CD14-positive monocyte (primary cell): ENCODE measurements around the gene EOGT. TPM values are rescaled to one million over a fixed set of nuclear protein-coding genes. Genes with fewer than 3 reads are reported as not detected.

Experiments
- DNase-seq, 3 donors: peaks; one replicate each; pipeline ENCODE4 v3.0.0-alpha.2; 2011 to 2022
- H2AFZ ChIP-seq: 2 replicates; pipeline ENCODE4 v1.6.0; 2012; ENCODE audit warnings: mild to moderate bottlenecking, low read depth, low read length, inconsistent platforms; ENCODE audit not compliant: insufficient read depth, poor library complexity, severe bottlenecking
- H3K27ac ChIP-seq, 2 donors: 1 replicate in 1 of 2; 2 replicates in 1 of 2; pipeline ENCODE4 v1.5.1; 2012 to 2013; ENCODE audit warnings: low read length in 2 of 2, control low read depth in 1 of 2, inconsistent platforms in 1 of 2, low read depth in 1 of 2, mild to moderate bottlenecking in 1 of 2
- H3K27me3 ChIP-seq, 2 donors: one replicate each; pipeline versions ENCODE4 v1.6.0 to v1.6.1; 2011 to 2013; ENCODE audit warnings: low read length in 2 of 2; ENCODE audit not compliant: control insufficient read depth in 2 of 2, insufficient read depth in 2 of 2
- H3K36me3 ChIP-seq, 2 donors: replicated peaks in 1 of 2; 1 replicate in 1 of 2; 2 replicates in 1 of 2; pipeline versions ENCODE4 v1.5.1 to v1.6.1; 2012 to 2013; ENCODE audit warnings: low read length in 2 of 2, control low read depth in 1 of 2, inconsistent platforms in 1 of 2, mild to moderate bottlenecking in 1 of 2; ENCODE audit not compliant: insufficient read depth in 2 of 2, control insufficient read depth in 1 of 2
- H3K4me1 ChIP-seq, 2 donors: 1 replicate in 1 of 2; 2 replicates in 1 of 2; pipeline versions ENCODE4 v1.5.1 to v1.6.1; 2012 to 2013; ENCODE audit warnings: low read length in 2 of 2, control low read depth in 1 of 2, inconsistent platforms in 1 of 2, mild to moderate bottlenecking in 1 of 2, moderate library complexity in 1 of 2; ENCODE audit not compliant: insufficient read depth in 2 of 2, control insufficient read depth in 1 of 2
- H3K4me2 ChIP-seq: replicated peaks from 2 replicates; pipeline ENCODE3; 2012; ENCODE audit warnings: low read length, moderate library complexity, mild to moderate bottlenecking; ENCODE audit not compliant: poor library complexity, severe bottlenecking; ENCODE audit errors: extremely low read depth
- H3K4me3 ChIP-seq, 3 experiments: fragments of 200-600 bp in 1 of 3; sonication (generic) in 1 of 3; replicated peaks in 1 of 3; 1 replicate in 2 of 3; 2 replicates in 1 of 3; pipeline ENCODE4 v1.5.1; 2011 to 2013; ENCODE audit warnings: low read length in 3 of 3, mild to moderate bottlenecking in 3 of 3, control low read depth in 2 of 3, low read depth in 2 of 3, inconsistent platforms in 1 of 3, moderate library complexity in 1 of 3
- H3K79me2 ChIP-seq: 2 replicates; pipeline ENCODE4 v1.6.0; 2012; ENCODE audit warnings: mild to moderate bottlenecking, control low read depth, inconsistent platforms, low read length, moderate library complexity; ENCODE audit not compliant: insufficient read depth
- H3K9ac ChIP-seq: 2 replicates; pipeline ENCODE4 v1.6.0; 2017; ENCODE audit warnings: low read length, mild to moderate bottlenecking; ENCODE audit not compliant: insufficient read depth, poor library complexity, severe bottlenecking
- H3K9me3 ChIP-seq, 2 donors: replicated peaks in 1 of 2; 1 replicate in 1 of 2; 2 replicates in 1 of 2; pipeline versions ENCODE4 v1.5.1 to v1.6.1; 2012 to 2013; ENCODE audit warnings: low read length in 2 of 2, control low read depth in 1 of 2; ENCODE audit not compliant: control insufficient read depth in 1 of 2, insufficient read depth in 1 of 2
- H4K20me1 ChIP-seq: 2 replicates; pipeline ENCODE4 v1.6.0; 2012; ENCODE audit warnings: mild to moderate bottlenecking, low read length, control low read depth, moderate library complexity; ENCODE audit not compliant: insufficient read depth
- H3K27ac Mint-ChIP-seq, 7 donors: one replicate each; pipeline ENCODE4 v1.8.0; 2020; ENCODE audit warnings: mild to moderate bottlenecking in 7 of 7, mixed read lengths in 7 of 7, moderate library complexity in 6 of 7, inconsistent platforms in 2 of 7
- H3K27me3 Mint-ChIP-seq, 3 donors: one replicate each; pipeline ENCODE4 v1.8.0; 2021 to 2022; ENCODE audit warnings: low read depth in 3 of 3, mild to moderate bottlenecking in 3 of 3, mixed read lengths in 3 of 3, moderate library complexity in 3 of 3, inconsistent platforms in 1 of 3
- H3K36me3 Mint-ChIP-seq, 2 donors: one replicate each; pipeline ENCODE4 v1.8.0; 2020; ENCODE audit warnings: mixed read lengths in 2 of 2, inconsistent platforms in 1 of 2, mild to moderate bottlenecking in 1 of 2
- H3K4me1 Mint-ChIP-seq: one replicate; pipeline ENCODE4 v1.8.0; 2020; ENCODE audit warnings: mild to moderate bottlenecking, mixed read lengths
- H3K4me3 Mint-ChIP-seq, 2 donors: one replicate each; pipeline ENCODE4 v1.8.0; 2020; ENCODE audit warnings: mild to moderate bottlenecking in 2 of 2, mixed read lengths in 2 of 2, moderate library complexity in 1 of 2
- H3K9me3 Mint-ChIP-seq, 7 donors: one replicate each; pipeline ENCODE4 v1.8.0; 2020 to 2022; ENCODE audit warnings: mixed read lengths in 7 of 7, mild to moderate bottlenecking in 6 of 7, moderate library complexity in 6 of 7, inconsistent platforms in 2 of 7
- CTCF ChIP-seq: fragments of 200-600 bp; IDR thresholded peaks from one replicate; pipeline ENCODE4 v1.8.0; 2022; ENCODE audit warnings: antibody characterized with exemption, mild to moderate bottlenecking
- WGBS: methylation state at CpG from one replicate; pipeline ENCODE4 v1.1.5; 2013; ENCODE audit warnings: missing lambda C conversion rate; ENCODE audit not compliant: insufficient coverage; 5-methylcytosine and 5-hydroxymethylcytosine counted together
- intact Hi-C, 2 donors: fragments of 100-400 bp; cut with micrococcal nuclease; formaldehyde crosslinking; loops; one replicate each; pipeline versions ENCODE4 v1.15.0 to v1.15.1; 2023
- polyA plus RNA-seq, 3 donors: library from polyadenylated mRNA; depleted of rRNA in 1 of 3; unstranded in 2 of 3; stranded (reverse) in 1 of 3; fragments of 300-500 nt in 2 of 3; fragments of >200 nt in 1 of 3; fragmentation: Illumina TruSeq in 2 of 3; gene quantifications; 1 replicate in 2 of 3; 2 replicates in 1 of 3; pipeline ENCODE4 v1.2.3, GENCODE V29; 2012 to 2021

Gene EOGT
- polyA plus RNA-seq, 3 donors = 3.7 to 8.1 (median 5.0) TPM

DNA sequence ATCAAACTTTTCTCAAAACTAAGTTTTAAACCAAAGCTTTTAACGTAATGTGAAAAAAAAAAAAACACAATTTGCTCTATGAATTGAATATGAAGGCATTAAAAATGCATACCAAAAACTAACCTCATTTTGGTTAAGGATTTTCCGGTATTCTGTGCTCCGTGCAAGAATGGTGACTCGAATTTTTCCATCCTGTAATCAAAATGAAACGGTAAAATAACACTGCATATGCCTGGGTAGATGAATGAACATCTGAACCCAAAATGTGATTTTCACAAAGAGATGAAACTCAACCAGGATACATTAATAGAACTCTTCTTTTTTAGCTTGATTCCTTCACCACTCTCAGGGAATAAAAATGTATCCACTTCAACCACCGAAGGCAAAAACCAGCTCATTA is 26.2 kb downstream of the EOGT start:
- H3K27ac ChIP-seq = no peak overlapping the region
- no peaks in the 10 kb centered on the region for H3K27me3 ChIP-seq
- H3K36me3 Mint-ChIP-seq = peaks cover 46 to 49% of the 10 kb centered on the region in 2 donors
- H3K27me3 Mint-ChIP-seq = no peaks in the 10 kb centered on the region
- H3K79me2 ChIP-seq = no peaks in the 10 kb centered on the region
- peaks cover 16 to 44% of the 10 kb centered on the region in 2 donors for H3K36me3 ChIP-seq
- H3K9me3 Mint-ChIP-seq = peaks cover 0 to 1% (median 0%) of the 10 kb centered on the region in 7 donors
- H3K4me3 ChIP-seq = no peak overlapping the region
- peaks cover 0 to 8% of the 10 kb centered on the region in 2 donors for H3K4me1 ChIP-seq
- no peak for DNase-seq
- H3K27ac Mint-ChIP-seq = no peak overlapping the region
- no CpG with 5 or more reads among the region's 6 CpGs for WGBS
- no peak overlapping the region for H3K4me3 Mint-ChIP-seq
- no peak overlapping the region for H2AFZ ChIP-seq
- no peak overlapping the region for H3K4me2 ChIP-seq
- intact Hi-C loops = no loop called here
- no peak overlapping the region for H3K9ac ChIP-seq
- no peak for TF ChIP-seq CTCF
- no peaks in the 10 kb centered on the region for H3K9me3 ChIP-seq
- H4K20me1 ChIP-seq = no peaks in the 10 kb centered on the region
- peaks cover 9% of the 10 kb centered on the region for H3K4me1 Mint-ChIP-seq

GRCh38 chr3:68986496-68987208 is 26.8 kb downstream of the EOGT start:
- WGBS = 100% methylated on average over 3 of the region's 6 CpGs
- intact Hi-C loops = no loop called here
- Histone ChIP-seq H3K4me3 (no peak overlapping the region), H3K9me3 (no peaks in the 10 kb centered on the region), H3K9ac (no peak overlapping the region), H3K4me1 (peaks cover 0 to 8% of the 10 kb centered on the region in 2 donors), H3K4me2 (no peak overlapping the region), H3K79me2 (no peaks in the 10 kb centered on the region), H3K27me3 (no peaks in the 10 kb centered on the region), H4K20me1 (no peaks in the 10 kb centered on the region), H2AFZ (no peak overlapping the region), H3K27ac (no peak overlapping the region), H3K36me3 (peaks cover 16 to 44% of the 10 kb centered on the region in 2 donors)
- no peak for DNase-seq
- Mint-ChIP-seq H3K36me3 (peaks cover 43 to 46% of the 10 kb centered on the region in 2 donors), H3K4me1 (peaks cover 9% of the 10 kb centered on the region), H3K4me3 (no peak overlapping the region), H3K27ac (no peak overlapping the region), H3K9me3 (peaks cover 0 to under 1% (median 0%) of the 10 kb centered on the region in 7 donors), H3K27me3 (no peaks in the 10 kb centered on the region)
- TF ChIP-seq CTCF = no peak
